ENCODE data around the gene OOSP1. TPM values are rescaled to one million over a fixed set of nuclear protein-coding genes. Genes with fewer than 3 reads are reported as not detected.

Gene OOSP1
- total and polyA plus RNA-seq, 10 of the 15 experiments (the other 5 are each of a cell fraction or from before 2014, with no cell fraction given): not detected

- no peak for TF ChIP-seq NFYA (IDR thresholded peaks at IDR 0.05; ENCODE audit: borderline replicate concordance, low read depth, low read length)
- no peak for TF ChIP-seq POLR2AphosphoS2 (IDR thresholded peaks at IDR 0.05; ENCODE audit: low read depth, low read length)
- TF ChIP-seq ZNF274 (IDR thresholded peaks at IDR 0.05; ENCODE audit: insufficient read depth, insufficient read length): no peak
- no peak for TF ChIP-seq EZH2 (IDR thresholded peaks at IDR 0.05; ENCODE audit: borderline replicate concordance, control insufficient read depth, low read depth, low read length)
- no peak for TF ChIP-seq CBX5 (IDR thresholded peaks at IDR 0.05; ENCODE audit: low read depth)
- no peak for TF ChIP-seq IRF4 (IDR thresholded peaks at IDR 0.05; ENCODE audit: low read depth, low read length)
- no peak for TF ChIP-seq ZNF24 (IDR thresholded peaks at IDR 0.05)
- no peak for TF ChIP-seq EP300 (IDR thresholded peaks at IDR 0.05; ENCODE audit: borderline replicate concordance in 1 of 2, control insufficient read depth in 1 of 2, low read depth in 2 of 2, low read length in 2 of 2)
- no peak for TF ChIP-seq NRF1 (conservative IDR thresholded peaks at IDR 0.05; ENCODE audit: low read depth, low read length)
- no peak for TF ChIP-seq NFYB (IDR thresholded peaks at IDR 0.05; ENCODE audit: insufficient read depth, low read depth, low read length)
- TF ChIP-seq, protein P1, sequence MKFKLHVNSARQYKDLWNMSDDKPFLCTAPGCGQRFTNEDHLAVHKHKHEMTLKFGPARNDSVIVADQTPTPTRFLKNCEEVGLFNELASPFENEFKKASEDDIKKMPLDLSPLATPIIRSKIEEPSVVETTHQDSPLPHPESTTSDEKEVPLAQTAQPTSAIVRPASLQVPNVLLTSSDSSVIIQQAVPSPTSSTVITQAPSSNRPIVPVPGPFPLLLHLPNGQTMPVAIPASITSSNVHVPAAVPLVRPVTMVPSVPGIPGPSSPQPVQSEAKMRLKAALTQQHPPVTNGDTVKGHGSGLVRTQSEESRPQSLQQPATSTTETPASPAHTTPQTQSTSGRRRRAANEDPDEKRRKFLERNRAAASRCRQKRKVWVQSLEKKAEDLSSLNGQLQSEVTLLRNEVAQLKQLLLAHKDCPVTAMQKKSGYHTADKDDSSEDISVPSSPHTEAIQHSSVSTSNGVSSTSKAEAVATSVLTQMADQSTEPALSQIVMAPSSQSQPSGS (IDR thresholded peaks at IDR 0.05; ENCODE audit: low read length): no peak
- TF ChIP-seq MTA2 (IDR thresholded peaks at IDR 0.05; ENCODE audit: low read depth): no peak
- TF ChIP-seq, protein P2, sequence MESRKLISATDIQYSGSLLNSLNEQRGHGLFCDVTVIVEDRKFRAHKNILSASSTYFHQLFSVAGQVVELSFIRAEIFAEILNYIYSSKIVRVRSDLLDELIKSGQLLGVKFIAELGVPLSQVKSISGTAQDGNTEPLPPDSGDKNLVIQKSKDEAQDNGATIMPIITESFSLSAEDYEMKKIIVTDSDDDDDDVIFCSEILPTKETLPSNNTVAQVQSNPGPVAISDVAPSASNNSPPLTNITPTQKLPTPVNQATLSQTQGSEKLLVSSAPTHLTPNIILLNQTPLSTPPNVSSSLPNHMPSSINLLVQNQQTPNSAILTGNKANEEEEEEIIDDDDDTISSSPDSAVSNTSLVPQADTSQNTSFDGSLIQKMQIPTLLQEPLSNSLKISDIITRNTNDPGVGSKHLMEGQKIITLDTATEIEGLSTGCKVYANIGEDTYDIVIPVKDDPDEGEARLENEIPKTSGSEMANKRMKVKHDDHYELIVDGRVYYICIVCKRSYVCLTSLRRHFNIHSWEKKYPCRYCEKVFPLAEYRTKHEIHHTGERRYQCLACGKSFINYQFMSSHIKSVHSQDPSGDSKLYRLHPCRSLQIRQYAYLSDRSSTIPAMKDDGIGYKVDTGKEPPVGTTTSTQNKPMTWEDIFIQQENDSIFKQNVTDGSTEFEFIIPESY (IDR thresholded peaks at IDR 0.05): no peak
- TF ChIP-seq HDGF (IDR thresholded peaks at IDR 0.05): no peak
- TF ChIP-seq IKZF1 (conservative IDR thresholded peaks at IDR 0.05): no peak
- TF ChIP-seq ZBTB4 (CRISPR knock-in tag; IDR thresholded peaks at IDR 0.05): no peak
- TF ChIP-seq MYC (IDR thresholded peaks at IDR 0.05; ENCODE audit: insufficient read depth, insufficient read length, insufficient replicate concordance, low read length, severe bottlenecking): no peak
- H2AFZ ChIP-seq (ENCODE audit: control insufficient read depth, low read depth, low read length): no peak within 1 kb of the TSS
- no peaks in the 10 kb centered on the region for H3K4me1 ChIP-seq (ENCODE audit: control insufficient read depth, insufficient read depth, low read length)
- H3K9me3 ChIP-seq (replicated peaks; ENCODE audit: control insufficient read depth, insufficient read depth, low read length): no peaks in the 10 kb centered on the region
- DNase-seq (ENCODE audit: low read depth, low spot score): no peak
- 67% methylated on average over 3 of the region's 3 CpGs for WGBS (ENCODE audit: insufficient coverage, insufficient replicate concordance, low lambda C conversion rate, missing lambda C conversion rate)
- ChIA-PET CTCF (no interaction called here), RAD21 (ENCODE audit: unreplicated experiment) (interaction anchor here (0.7 kb wide), 2 partner anchors 39 to 646 kb away, joined by 3 to 5 read pairs; no protein-coding TSS in a partner anchor), POLR2A (no interaction called here), SMC1A (ENCODE audit: uncharacterized antibody, unreplicated experiment) (no interaction called here)
- in situ Hi-C loops (cut with MboI): no loop called here
- no peaks in the 10 kb centered on the region for H4K20me1 ChIP-seq (ENCODE audit: control insufficient read depth, insufficient read depth)
- FAIRE-seq: no peak
- no TSS peak for BruUV-seq (replicated peaks)
- no peaks in the 10 kb centered on the region for H3K27me3 ChIP-seq (replicated peaks in 1 of 2; ENCODE audit: control insufficient read depth in 2 of 2, insufficient read depth in 2 of 2, low read length in 1 of 2)
- no peak within 1 kb of the TSS for H3K9ac ChIP-seq (ENCODE audit: control insufficient read depth, insufficient read depth, low read length)
- no peaks in the 10 kb centered on the region for H3K36me3 ChIP-seq (ENCODE audit: control insufficient read depth in 2 of 2, insufficient read depth in 2 of 2, low read length in 1 of 2)
- no peak for ATAC-seq
- H3K4me3 ChIP-seq: no peak within 1 kb of the TSS
- H3K79me2 ChIP-seq (ENCODE audit: control insufficient read depth, insufficient read depth, low read length): no peaks in the 10 kb centered on the region
- H3K4me2 ChIP-seq (ENCODE audit: control insufficient read depth, insufficient read depth): no peak within 1 kb of the TSS
- intact Hi-C loops (cut with micrococcal nuclease; ENCODE audit: unreplicated experiment): no loop called here
- no peak within 1 kb of the TSS for H3K27ac ChIP-seq (ENCODE audit: control insufficient read depth, insufficient read depth)
These were observed 25.5 kb downstream of the OOSP1 start, which contains the start of gene OOSP4A for GRCh38 chr11:59963733-59964132. TSS of gene OOSP4A (plus strand) at chr11:59964033. CDS start at chr11:59964033, 0 bp downstream.
